ENCODE data around the gene ANKRD52. TPM values are rescaled to one million over a fixed set of nuclear protein-coding genes. Genes with fewer than 3 reads are reported as not detected.

ANKRD52 gene
- total and polyA plus RNA-seq, 9 of the 15 experiments (the other 6 are each of a cell fraction or from before 2014, with no cell fraction given), result 0.52 to 46.8 (median 7.9) TPM

DNA sequence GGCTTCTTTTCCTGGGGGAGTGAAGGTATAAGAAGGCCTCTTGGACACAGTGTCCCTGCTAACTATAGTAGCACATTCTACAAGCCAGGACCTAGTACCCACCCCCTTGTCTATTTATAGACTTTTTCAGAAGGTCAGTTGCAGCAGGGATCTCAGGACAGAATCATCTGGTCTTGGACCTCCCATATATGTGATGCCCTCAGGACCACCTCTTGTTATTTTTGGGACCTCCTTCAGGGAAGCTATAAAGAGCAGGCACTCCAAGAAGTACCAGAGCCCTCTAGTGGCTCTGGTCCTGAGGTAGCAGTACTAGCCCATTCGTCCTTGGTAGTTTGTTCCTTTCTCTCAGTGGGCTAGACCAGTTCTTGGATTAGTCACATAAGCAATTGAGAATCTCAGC is 12.8 kb upstream of the ANKRD52 start (continued):
- TF ChIP-seq MYNN (IDR thresholded peaks at IDR 0.05) (0 out of 2 replicates have a peak, but pooled peaks have one; percentile 63), MYNN (CRISPR knock-in tag; IDR thresholded peaks at IDR 0.05) (no peak), ZFX (CRISPR knock-in tag; IDR thresholded peaks at IDR 0.05) (no peak), CHD4 (IDR thresholded peaks at IDR 0.05; ENCODE audit: insufficient read depth, insufficient replicate concordance, low read depth, low read length, poor library complexity, severe bottlenecking) (no peak), COPS2 (conservative IDR thresholded peaks at IDR 0.05) (no peak)
- TF ChIP-seq, protein P1, sequence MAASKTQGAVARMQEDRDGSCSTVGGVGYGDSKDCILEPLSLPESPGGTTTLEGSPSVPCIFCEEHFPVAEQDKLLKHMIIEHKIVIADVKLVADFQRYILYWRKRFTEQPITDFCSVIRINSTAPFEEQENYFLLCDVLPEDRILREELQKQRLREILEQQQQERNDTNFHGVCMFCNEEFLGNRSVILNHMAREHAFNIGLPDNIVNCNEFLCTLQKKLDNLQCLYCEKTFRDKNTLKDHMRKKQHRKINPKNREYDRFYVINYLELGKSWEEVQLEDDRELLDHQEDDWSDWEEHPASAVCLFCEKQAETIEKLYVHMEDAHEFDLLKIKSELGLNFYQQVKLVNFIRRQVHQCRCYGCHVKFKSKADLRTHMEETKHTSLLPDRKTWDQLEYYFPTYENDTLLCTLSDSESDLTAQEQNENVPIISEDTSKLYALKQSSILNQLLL (CRISPR knock-in tag; IDR thresholded peaks at IDR 0.05; ENCODE audit: borderline replicate concordance), result no peak
- TF ChIP-seq, protein P2, sequence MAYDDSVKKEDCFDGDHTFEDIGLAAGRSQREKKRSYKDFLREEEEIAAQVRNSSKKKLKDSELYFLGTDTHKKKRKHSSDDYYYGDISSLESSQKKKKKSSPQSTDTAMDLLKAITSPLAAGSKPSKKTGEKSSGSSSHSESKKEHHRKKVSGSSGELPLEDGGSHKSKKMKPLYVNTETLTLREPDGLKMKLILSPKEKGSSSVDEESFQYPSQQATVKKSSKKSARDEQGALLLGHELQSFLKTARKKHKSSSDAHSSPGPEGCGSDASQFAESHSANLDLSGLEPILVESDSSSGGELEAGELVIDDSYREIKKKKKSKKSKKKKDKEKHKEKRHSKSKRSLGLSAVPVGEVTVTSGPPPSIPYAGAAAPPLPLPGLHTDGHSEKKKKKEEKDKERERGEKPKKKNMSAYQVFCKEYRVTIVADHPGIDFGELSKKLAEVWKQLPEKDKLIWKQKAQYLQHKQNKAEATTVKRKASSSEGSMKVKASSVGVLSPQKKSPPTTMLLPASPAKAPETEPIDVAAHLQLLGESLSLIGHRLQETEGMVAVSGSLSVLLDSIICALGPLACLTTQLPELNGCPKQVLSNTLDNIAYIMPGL (CRISPR knock-in tag; IDR thresholded peaks at IDR 0.05), result no peak
- TF ChIP-seq, protein P3, sequence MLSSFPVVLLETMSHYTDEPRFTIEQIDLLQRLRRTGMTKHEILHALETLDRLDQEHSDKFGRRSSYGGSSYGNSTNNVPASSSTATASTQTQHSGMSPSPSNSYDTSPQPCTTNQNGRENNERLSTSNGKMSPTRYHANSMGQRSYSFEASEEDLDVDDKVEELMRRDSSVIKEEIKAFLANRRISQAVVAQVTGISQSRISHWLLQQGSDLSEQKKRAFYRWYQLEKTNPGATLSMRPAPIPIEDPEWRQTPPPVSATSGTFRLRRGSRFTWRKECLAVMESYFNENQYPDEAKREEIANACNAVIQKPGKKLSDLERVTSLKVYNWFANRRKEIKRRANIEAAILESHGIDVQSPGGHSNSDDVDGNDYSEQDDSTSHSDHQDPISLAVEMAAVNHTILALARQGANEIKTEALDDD (IDR thresholded peaks at IDR 0.05), result peak; percentile 48; the same call in 1 of the 2 replicates

All from K562 (cell line).